Measurements from ENCODE around the gene COX4I1. TPM values are rescaled to one million over a fixed set of nuclear protein-coding genes. Genes with fewer than 3 reads are reported as not detected.

Gene COX4I1
- 506 and 520 TPM in 2 replicates for total RNA-seq (2021)
- long read RNA-seq, transcript COX4I1-215 (3 exons, 2,271 nt): minor isoform, 26 of 317 reads
- long read RNA-seq, transcript COX4I1-201 (5 exons, 708 nt): major isoform, 246 of 317 reads
- long read RNA-seq, partial matches to known transcripts: 15 of 317 reads
- long read RNA-seq, other reads (novel, unspliced or antisense): 18 of 317 reads

GRCh38 chr16:85799497-85800320 lies at the start of gene COX4I1, which contains the start of gene EMC8:
Gene COX4I1, plus strand, starts transcription at chr16:85799695. Its CDS starts 1,511 bp downstream, at chr16:85801206.
Gene EMC8, minus strand, starts transcription at chr16:85799544. Its CDS starts 249 bp downstream, at chr16:85799295.
- Histone ChIP-seq H4K20me1 (ENCODE audit: control insufficient read depth, insufficient read depth, insufficient read length) (peaks cover 3% of the 10 kb centered on the region), H4K8ac (replicated peaks; ENCODE audit: insufficient read length, low read depth, low read length) (no peak within 1 kb of the TSS), H2BK120ac (ENCODE audit: low read depth, low read length, poor library complexity, severe bottlenecking) (no peak within 1 kb of the TSS), H2BK12ac (ENCODE audit: insufficient read length, low read depth, low read length) (no peak within 1 kb of the TSS), H3K79me2 (ENCODE audit: insufficient read depth, low read length) (peaks cover 28% of the 10 kb centered on the region), H3K27me3 (ENCODE audit: insufficient read depth, low read length) (no peaks in the 10 kb centered on the region), H2BK20ac (ENCODE audit: low read depth, low read length, poor library complexity, severe bottlenecking) (no peak within 1 kb of the TSS), H3K9me3 (ENCODE audit: control insufficient read depth, low read depth, low read length) (no peaks in the 10 kb centered on the region), H3K4me1 (ENCODE audit: insufficient read depth, low read length) (no peaks in the 10 kb centered on the region; the same call in 1 of the 2 replicates), H3K4me2 (ENCODE audit: insufficient read depth, insufficient read length, low read length) (peak within 1 kb of the TSS; percentile 100), H2BK15ac (ENCODE audit: low read depth, low read length) (no peak within 1 kb of the TSS), H3K56ac (ENCODE audit: insufficient read length, low read depth, low read length) (no peak within 1 kb of the TSS), H4K91ac (ENCODE audit: insufficient read length, low read depth, low read length) (peak within 1 kb of the TSS; percentile 65), H3K23ac (ENCODE audit: insufficient read length, low read depth, low read length) (no peak within 1 kb of the TSS), H4K5ac (ENCODE audit: insufficient read length, low read depth, low read length) (no peak within 1 kb of the TSS), H3K9ac (ENCODE audit: extremely low read depth, insufficient read length, low read length) (peak within 1 kb of the TSS; percentile 97), H3T11ph (ENCODE audit: low read length) (no peak within 1 kb of the TSS), H3K27ac (ENCODE audit: insufficient read length, low read depth, low read length) (no peak within 1 kb of the TSS), H3K23me2 (ENCODE audit: insufficient read length, low read depth, low read length, poor library complexity, severe bottlenecking) (peaks cover 13% of the 10 kb centered on the region), H2AFZ (ENCODE audit: low read length) (no peak within 1 kb of the TSS), H3K18ac (ENCODE audit: insufficient read length, low read depth, low read length) (peak within 1 kb of the TSS; percentile 53), H3K79me1 (ENCODE audit: insufficient read depth, low read depth, low read length, poor library complexity, severe bottlenecking) (peaks cover 17% of the 10 kb centered on the region), H2AK5ac (ENCODE audit: insufficient read length, low read length) (no peak within 1 kb of the TSS), H3K4ac (ENCODE audit: low read depth, low read length) (no peak within 1 kb of the TSS), H3K14ac (ENCODE audit: insufficient read depth, low read length) (peak within 1 kb of the TSS; percentile 76), H2BK5ac (ENCODE audit: insufficient read length, low read length) (no peak within 1 kb of the TSS)
- no peaks in the 10 kb centered on the region for H3K9me3 Mint-ChIP-seq
- H3K36me3 Mint-ChIP-seq (ENCODE audit: insufficient read depth in 1 of 3, low read depth in 3 of 3): peaks cover 46 to 70% (median 67%) of the 10 kb centered on the region in 3 experiments
- peak within 1 kb of the TSS; percentile 80 to 93 (median 86) for H3K27ac Mint-ChIP-seq
- H3K27me3 Mint-ChIP-seq (ENCODE audit: low read depth): no peaks in the 10 kb centered on the region; the same call in 1 of the 2 replicates
- H3K4me3 Mint-ChIP-seq: peak within 1 kb of the TSS; percentile 91 to 95
- no CpG with 5 or more reads among the region's 87 CpGs for WGBS (ENCODE audit: extremely low coverage, insufficient read length, low lambda C conversion rate)
- peak; percentile 93 for DNase-seq
- H3K4me1 Mint-ChIP-seq: peaks cover 18 to 20% of the 10 kb centered on the region in 2 experiments
- no peak for TF ChIP-seq CTCF (conservative IDR thresholded peaks at IDR 0.05)

Data from H9 (cell line).